Umbilical cord (tissue), 2 donors: ENCODE results near the gene PRKAG2. TPM values are rescaled to one million over a fixed set of nuclear protein-coding genes. Genes with fewer than 3 reads are reported as not detected.
A peak's percentile ranks its signal among the peaks of the same experiment; 100 is the strongest.

Experiments used
- DNase-seq: peaks from one replicate; pipeline ENCODE4 v3.0.0-alpha.2; 2015; ENCODE audit warnings: low spot score
- total RNA-seq: library from RNA; depleted of rRNA; stranded (reverse); fragments of >200 nt; gene quantifications from one replicate; pipeline ENCODE4 v1.2.3, GENCODE V29; 2014; ENCODE audit warnings: low replicate concordance; ENCODE audit not compliant: insufficient read depth

The PRKAG2 gene
- total RNA-seq, 1 donor from 2014 or later: 71.7 TPM

- peak; percentile 99 for DNase-seq
Measured at GRCh38 chr7:151519765-151520418, 357.0 kb downstream of the PRKAG2 start, which contains the start of gene RHEB. TSS of gene RHEB (minus strand) at chr7:151519895. CDS start at chr7:151519511, 384 bp downstream.

- peak; percentile 36 for DNase-seq
Measured at GRCh38 chr7:151518947-151519764, 357.8 kb downstream of the PRKAG2 start.

GRCh38 chr7:151518105-151518946 lies 358.6 kb downstream of the PRKAG2 start:
- peak; percentile 39 for DNase-seq

GRCh38 chr7:151517601-151518104 lies 359.3 kb downstream of the PRKAG2 start:
- no peak for DNase-seq

- DNase-seq: no peak
Measured at GRCh38 chr7:151515276-151515565, 361.7 kb downstream of the PRKAG2 start.

GRCh38 chr7:151514461-151515275 lies 362.2 kb downstream of the PRKAG2 start:
- DNase-seq: no peak

GRCh38 chr7:151513133-151513532 lies 363.8 kb downstream of the PRKAG2 start:
- no peak for DNase-seq

- no peak for DNase-seq
Measured at GRCh38 chr7:151512353-151512752, 364.6 kb downstream of the PRKAG2 start.

- no peak for DNase-seq
Measured at GRCh38 chr7:151511946-151512345, 365.0 kb downstream of the PRKAG2 start.

GRCh38 chr7:151511270-151511669 lies 365.6 kb downstream of the PRKAG2 start:
- no peak for DNase-seq

- DNase-seq: no peak
Measured at GRCh38 chr7:151509670-151510333, 367.1 kb downstream of the PRKAG2 start.

GRCh38 chr7:151508991-151509390 lies 367.9 kb downstream of the PRKAG2 start:
- no peak for DNase-seq

GRCh38 chr7:151507806-151508205 lies 369.1 kb downstream of the PRKAG2 start:
- no peak for DNase-seq

GRCh38 chr7:151506901-151507382 lies 370.0 kb downstream of the PRKAG2 start:
- no peak for DNase-seq

Other genes starting within 250 kb of the PRKAG2 start
- gene GALNTL5, start 79.3 kb upstream of the PRKAG2 start, total RNA-seq: 4.3 TPM
- gene GALNT11, start 148.6 kb upstream of the PRKAG2 start, total RNA-seq: 54.2 TPM